Transverse colon (tissue), 4 donors: Measurements from ENCODE around the gene SLC12A3. TPM values are rescaled to one million over a fixed set of nuclear protein-coding genes. Genes with fewer than 3 reads are reported as not detected.

ENCODE experiments used
- DNase-seq: peaks from one replicate; pipeline ENCODE4 v3.0.0-alpha.2; 2019
- H3K27ac ChIP-seq, 4 donors: fragments of 200-600 bp; sonication (generic); 2 replicates each; pipeline ENCODE4 v1.5.1; 2016 to 2018; ENCODE audit warnings: inconsistent platforms in 4 of 4
- H3K27me3 ChIP-seq: fragments of 200-600 bp; sonication (generic); 2 replicates; pipeline ENCODE4 v1.5.1; 2017; ENCODE audit warnings: inconsistent platforms
- H3K36me3 ChIP-seq, 4 donors: fragments of 200-600 bp; sonication (generic); 2 replicates each; pipeline ENCODE4 v1.5.1; 2017 to 2019; ENCODE audit warnings: inconsistent platforms in 4 of 4
- H3K4me1 ChIP-seq, 4 donors: fragments of 200-600 bp; sonication (generic); 2 replicates each; pipeline ENCODE4 v1.5.1; 2017 to 2020; ENCODE audit warnings: inconsistent platforms in 4 of 4
- H3K4me3 ChIP-seq, 4 donors: fragments of 200-600 bp; sonication (generic); 1 replicate in 1 of 4; 2 replicates in 3 of 4; pipeline versions ENCODE4 v1.5.1 to v1.6.1; 2017 to 2019; ENCODE audit warnings: inconsistent platforms in 4 of 4
- H3K9me3 ChIP-seq, 2 donors: fragments of 200-600 bp; sonication (generic); 2 replicates each; pipeline ENCODE4 v1.5.1; 2017 to 2019; ENCODE audit warnings: inconsistent platforms in 2 of 2
- EP300 ChIP-seq: sonication (generic); formaldehyde crosslinking; IDR thresholded peaks from one replicate; pipeline ENCODE4 v1.6.1; 2017; ENCODE audit warnings: antibody characterized with exemption, low read depth
- POLR2A ChIP-seq: fragments of 450-650 bp; IDR thresholded peaks from one replicate; pipeline ENCODE4 v1.6.1; 2016; ENCODE audit warnings: antibody characterized with exemption, mild to moderate bottlenecking, moderate library complexity
- POLR2AphosphoS5 ChIP-seq, 3 donors: sonication (generic); formaldehyde crosslinking; IDR thresholded peaks; one replicate each; pipeline ENCODE4 v1.6.1; 2016; ENCODE audit warnings: antibody characterized with exemption in 3 of 3
- WGBS, 2 donors: methylation state at CpG; one replicate each; pipeline ENCODE4 v1.1.5; 2018; ENCODE audit warnings: low coverage in 1 of 2; 5-methylcytosine and 5-hydroxymethylcytosine counted together
- in situ Hi-C, 4 donors: fragments of 200-750 bp; cut with MboI; loops; one replicate each; pipeline versions ENCODE4 v1.15.0 to v1.15.1; 2017; ENCODE audit warnings: low sequenced_read_pairs in 3 of 4, low pct_ligation_motif_present in 1 of 4, low pct_unique_long_range_greater_than_20kb in 1 of 4
- intact Hi-C: fragments of 100-400 bp; cut with DNase I; formaldehyde crosslinking; loops from one replicate; pipeline ENCODE4 v1.15.1; 2023; ENCODE audit warnings: low total_unique reads
- total RNA-seq, 4 donors: library from RNA; depleted of rRNA; stranded (reverse); fragments of >200 nt; gene quantifications; one replicate each; pipeline ENCODE4 v1.1.0, GENCODE V29; 2016
- TF ChIP-seq, protein P1 (sequence below), 5 experiments: fragments of 200-600 bp in 3 of 5; fragments of 450-650 bp in 2 of 5; sonication (generic) in 3 of 5; IDR thresholded peaks; 1 replicate in 2 of 5; 2 replicates in 3 of 5; pipeline ENCODE4 v1.5.1; 2016 to 2017; ENCODE audit warnings: antibody characterized with exemption in 5 of 5, inconsistent platforms in 3 of 5, mild to moderate bottlenecking in 2 of 5, moderate library complexity in 1 of 5

The SLC12A3 gene
- total RNA-seq, 4 donors from 2014 or later: not detected

DNA sequence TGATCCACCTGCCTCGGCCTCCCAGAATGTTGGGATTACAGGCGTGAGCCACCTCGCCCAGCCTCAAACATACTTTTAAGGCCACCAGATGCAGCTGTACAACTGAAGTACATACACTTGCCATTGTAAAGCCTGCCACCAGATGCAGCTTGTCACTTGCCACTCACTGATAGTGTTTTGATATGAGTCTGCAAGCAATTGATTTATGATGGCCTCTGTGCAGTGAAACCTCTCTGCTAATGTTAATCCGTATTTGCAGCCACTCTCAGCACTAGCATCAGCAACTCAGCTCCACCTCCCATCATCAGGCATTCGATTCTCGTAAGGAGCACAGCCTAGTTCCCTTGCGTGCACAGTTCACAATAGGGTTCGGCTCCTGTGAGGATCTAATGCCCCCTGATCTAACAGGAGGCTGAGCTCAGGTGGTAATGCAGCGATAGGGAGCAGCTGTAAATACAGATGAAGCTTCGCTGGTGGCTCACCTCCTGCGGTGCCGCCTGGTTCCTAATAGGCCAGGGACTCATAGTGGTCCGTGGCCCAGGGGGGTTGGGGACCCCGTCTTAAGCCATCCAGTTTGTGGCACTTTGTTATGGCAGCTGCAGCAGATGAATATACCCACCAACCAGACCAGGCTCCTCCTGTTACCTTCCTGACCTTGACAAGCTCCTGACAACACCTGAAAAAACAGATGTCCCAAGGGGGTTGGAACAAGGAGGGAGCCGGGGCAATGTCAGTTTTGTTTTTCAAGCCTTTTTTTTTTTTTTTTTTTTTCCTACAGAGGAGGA lies 65.7 kb downstream of the SLC12A3 start:
- Histone ChIP-seq H3K9me3 (no peaks in the 10 kb centered on the region), H3K4me3 (peak overlapping the region in 1 of 4 donors; percentile 22), H3K36me3 (peaks cover 0 to 8% (median 0%) of the 10 kb centered on the region in 4 donors), H3K4me1 (peaks cover 0 to 38% (median 31%) of the 10 kb centered on the region in 4 donors), H3K27me3 (no peaks in the 10 kb centered on the region), H3K27ac (peak overlapping the region; percentile 97 to 100 (median 98))
- peak; percentile 42 for DNase-seq
- intact Hi-C loops (no loop called here), in situ Hi-C loops (no loop called here)
- no peak for TF ChIP-seq POLR2AphosphoS5 (IDR thresholded peaks at IDR 0.05)
- TF ChIP-seq, protein P1, sequence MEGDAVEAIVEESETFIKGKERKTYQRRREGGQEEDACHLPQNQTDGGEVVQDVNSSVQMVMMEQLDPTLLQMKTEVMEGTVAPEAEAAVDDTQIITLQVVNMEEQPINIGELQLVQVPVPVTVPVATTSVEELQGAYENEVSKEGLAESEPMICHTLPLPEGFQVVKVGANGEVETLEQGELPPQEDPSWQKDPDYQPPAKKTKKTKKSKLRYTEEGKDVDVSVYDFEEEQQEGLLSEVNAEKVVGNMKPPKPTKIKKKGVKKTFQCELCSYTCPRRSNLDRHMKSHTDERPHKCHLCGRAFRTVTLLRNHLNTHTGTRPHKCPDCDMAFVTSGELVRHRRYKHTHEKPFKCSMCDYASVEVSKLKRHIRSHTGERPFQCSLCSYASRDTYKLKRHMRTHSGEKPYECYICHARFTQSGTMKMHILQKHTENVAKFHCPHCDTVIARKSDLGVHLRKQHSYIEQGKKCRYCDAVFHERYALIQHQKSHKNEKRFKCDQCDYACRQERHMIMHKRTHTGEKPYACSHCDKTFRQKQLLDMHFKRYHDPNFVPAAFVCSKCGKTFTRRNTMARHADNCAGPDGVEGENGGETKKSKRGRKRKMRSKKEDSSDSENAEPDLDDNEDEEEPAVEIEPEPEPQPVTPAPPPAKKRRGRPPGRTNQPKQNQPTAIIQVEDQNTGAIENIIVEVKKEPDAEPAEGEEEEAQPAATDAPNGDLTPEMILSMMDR (IDR thresholded peaks at IDR 0.05): no peak
- TF ChIP-seq POLR2A: no peak
- TF ChIP-seq EP300: no peak
- 56 to 57% methylated on average over 3 to 15 of the region's 15 CpGs for WGBS, 2 donors

DNA sequence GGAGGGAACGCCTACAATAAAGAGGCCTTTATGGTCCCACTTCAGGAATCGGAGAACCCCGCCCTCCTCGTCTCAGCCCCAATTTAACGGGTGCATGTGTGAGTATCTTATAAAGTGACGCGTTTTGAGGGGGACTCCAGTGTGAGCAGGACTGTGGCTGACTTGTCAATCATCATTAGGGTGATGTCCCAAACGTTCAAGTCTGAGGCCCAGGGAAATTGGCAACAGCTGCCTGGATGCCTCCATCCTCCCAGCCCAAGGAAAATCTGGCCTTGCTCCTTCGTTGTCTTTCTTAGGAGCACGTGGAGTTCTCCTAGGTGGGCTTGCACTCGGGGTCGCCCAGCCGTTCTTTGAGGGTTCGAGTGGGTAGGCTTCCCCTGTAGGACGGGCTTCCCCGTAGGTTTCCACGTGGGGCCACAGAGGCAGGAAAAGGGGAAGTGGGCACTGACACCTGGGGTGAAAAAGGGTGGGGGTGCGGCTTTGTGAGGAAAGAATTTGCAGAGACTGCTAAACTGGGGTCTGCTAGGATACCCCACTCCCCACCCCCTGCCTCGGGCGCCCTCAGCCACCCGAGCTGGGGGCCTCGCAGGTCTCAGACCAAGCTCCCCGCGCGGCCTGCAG lies 66.4 kb downstream of the SLC12A3 start:
- no peaks in the 10 kb centered on the region for H3K9me3 ChIP-seq
- in situ Hi-C loops: no loop called here
- peaks cover 0 to 44% (median 37%) of the 10 kb centered on the region in 4 donors for H3K4me1 ChIP-seq
- TF ChIP-seq POLR2A (no peak), EP300 (no peak)
- TF ChIP-seq, protein P1 (IDR thresholded peaks at IDR 0.05): no peak
- intact Hi-C loops: no loop called here
- H3K27ac ChIP-seq: peak overlapping the region; percentile 97 to 100 (median 98)
- H3K27me3 ChIP-seq: no peaks in the 10 kb centered on the region
- H3K4me3 ChIP-seq: peak overlapping the region in 3 of 4 donors; percentile 88 to 94 (median 91)
- H3K36me3 ChIP-seq: peaks cover 0 to 15% (median 3%) of the 10 kb centered on the region in 4 donors
- WGBS, 2 donors: 15 to 46% methylated on average over 6 to 19 of the region's 25 CpGs
- peak; percentile 82 for DNase-seq

DNA sequence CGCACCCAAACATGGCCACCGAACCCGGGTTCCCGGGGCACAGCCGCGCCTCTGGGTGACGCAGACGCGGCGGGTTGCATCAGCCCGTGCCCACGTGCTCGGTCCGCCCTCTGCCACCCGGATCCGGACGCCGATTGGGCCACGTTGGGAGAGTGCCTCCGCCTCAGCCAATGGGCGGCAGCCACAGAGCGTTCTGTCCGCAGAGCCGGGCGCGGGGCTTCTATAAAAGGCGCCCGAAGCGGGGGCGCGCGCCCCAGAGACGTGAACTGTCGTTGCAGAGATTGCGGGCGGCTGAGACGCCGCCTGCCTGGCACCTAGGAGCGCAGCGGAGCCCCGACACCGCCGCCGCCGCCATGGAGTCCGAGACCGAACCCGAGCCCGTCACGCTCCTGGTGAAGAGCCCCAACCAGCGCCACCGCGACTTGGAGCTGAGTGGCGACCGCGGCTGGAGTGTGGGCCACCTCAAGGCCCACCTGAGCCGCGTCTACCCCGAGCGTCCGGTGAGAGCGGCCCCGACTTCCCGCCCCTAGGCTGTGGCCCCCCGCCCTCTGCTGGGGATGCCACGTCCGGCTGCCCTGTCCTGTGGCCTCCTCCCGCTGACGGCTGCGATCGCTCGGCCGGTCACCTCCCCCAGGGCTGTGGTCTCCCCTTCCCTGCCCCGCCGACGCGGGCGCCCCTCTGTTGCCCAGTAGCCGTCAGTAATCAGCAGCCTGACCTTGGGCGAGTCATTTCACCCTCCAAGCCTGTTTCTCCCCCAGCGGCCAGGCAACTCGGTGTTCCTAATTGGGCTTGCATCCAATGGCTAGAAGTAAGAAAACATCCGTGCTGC lies 67.1 kb downstream of the SLC12A3 start, which contains the start of gene HERPUD1:
Gene HERPUD1, plus strand, starts transcription at position 251 of the 829 bp plus-strand sequence. Its CDS starts 103 bp downstream, at position 354.
- intact Hi-C loops (no loop called here), in situ Hi-C loops (no loop called here)
- Histone ChIP-seq H3K36me3 (peaks cover 0 to 22% (median 7%) of the 10 kb centered on the region in 4 donors), H3K27ac (peak within 1 kb of the TSS; percentile 97 to 100 (median 98)), H3K4me3 (peak within 1 kb of the TSS; percentile 88 to 94 (median 91)), H3K4me1 (peaks cover 0 to 50% (median 37%) of the 10 kb centered on the region in 4 donors), H3K27me3 (no peaks in the 10 kb centered on the region), H3K9me3 (no peaks in the 10 kb centered on the region)
- WGBS, 2 donors: 1% methylated on average over 62 of the region's 83 CpGs; no CpG with 5 or more reads in 1 of the 2 donors
- DNase-seq: peak; percentile 99
- no peak for TF ChIP-seq EP300
- TF ChIP-seq POLR2AphosphoS5 (IDR thresholded peaks at IDR 0.05): peak; percentile 96 to 100 (median 99)
- TF ChIP-seq POLR2A: peak; percentile 98
- TF ChIP-seq, protein P1 (IDR thresholded peaks at IDR 0.05): peak in 3 of 5 experiments; percentile 23 to 48 (median 34)
